SIG-M5 (cell line): ENCODE results near the gene NGDN.
"Not testable (repeated sequence)": the region's sequence is repeated elsewhere in the genome, so short reads cannot be mapped to it uniquely, and the experiment has no call there.

Experiments
- DNase-seq: peaks from one replicate; lab custom pipeline; 2025; lab: John Stamatoyannopoulos, UW

NGDN gene

GRCh38 chr14:23438101-23438971 is 31.2 kb upstream of the NGDN start:
- DNase-seq: no peak

DNA sequence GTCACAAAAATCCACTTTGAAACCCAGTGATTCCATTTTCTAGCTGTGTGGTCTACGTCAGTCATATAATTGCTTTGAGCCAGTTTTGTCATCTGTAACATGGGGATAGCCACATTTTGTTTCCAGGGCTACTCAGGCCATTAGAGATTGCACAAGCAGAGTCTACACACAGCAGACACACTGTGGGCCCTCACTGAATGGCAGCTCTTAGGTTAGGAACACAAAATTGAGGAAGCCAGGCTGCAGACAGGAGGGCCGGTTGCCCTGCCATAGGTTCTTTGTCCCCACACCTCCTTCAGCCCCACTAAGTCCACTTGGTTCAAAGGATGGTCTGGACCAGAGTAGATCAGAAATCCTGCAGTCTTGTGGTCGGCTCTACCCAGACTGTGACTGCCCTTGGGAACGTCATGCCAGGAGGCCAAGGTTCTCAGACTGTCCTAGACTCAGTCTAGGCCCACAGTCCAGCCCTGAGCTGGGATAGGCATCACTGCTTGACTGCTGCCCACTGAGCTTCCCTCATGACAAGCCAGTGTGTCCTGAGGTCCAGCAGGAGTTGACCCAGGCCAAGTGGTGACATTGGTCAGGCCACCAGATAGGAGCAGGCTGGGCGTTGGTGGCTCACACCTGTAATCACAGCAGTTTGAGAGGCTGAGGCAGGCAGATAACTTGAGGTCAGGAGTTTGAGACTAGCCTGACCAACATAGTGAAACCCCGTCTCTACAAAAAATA is 30.2 kb upstream of the NGDN start:
- DNase-seq: no peak

DNA sequence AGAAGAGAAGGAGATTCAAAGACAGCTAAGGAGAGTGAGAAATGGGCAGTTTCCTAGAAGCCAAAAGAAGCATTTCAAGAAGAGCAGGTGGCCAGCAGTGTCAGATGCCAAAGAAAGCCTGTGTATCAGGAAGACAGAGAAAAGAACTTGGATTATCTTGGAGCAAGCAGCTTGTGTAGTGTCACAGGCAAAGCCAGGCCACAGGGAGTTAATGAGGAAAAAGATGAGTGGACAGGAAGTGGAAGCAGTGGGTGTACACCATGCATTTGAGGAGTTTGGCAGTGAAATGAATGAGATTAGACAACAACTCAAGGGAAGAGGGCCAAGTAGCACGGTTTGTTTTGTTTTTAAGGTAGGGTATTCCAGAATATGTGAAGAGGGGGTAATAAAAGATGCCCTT is 28.4 kb upstream of the NGDN start:
- DNase-seq: no peak

DNA sequence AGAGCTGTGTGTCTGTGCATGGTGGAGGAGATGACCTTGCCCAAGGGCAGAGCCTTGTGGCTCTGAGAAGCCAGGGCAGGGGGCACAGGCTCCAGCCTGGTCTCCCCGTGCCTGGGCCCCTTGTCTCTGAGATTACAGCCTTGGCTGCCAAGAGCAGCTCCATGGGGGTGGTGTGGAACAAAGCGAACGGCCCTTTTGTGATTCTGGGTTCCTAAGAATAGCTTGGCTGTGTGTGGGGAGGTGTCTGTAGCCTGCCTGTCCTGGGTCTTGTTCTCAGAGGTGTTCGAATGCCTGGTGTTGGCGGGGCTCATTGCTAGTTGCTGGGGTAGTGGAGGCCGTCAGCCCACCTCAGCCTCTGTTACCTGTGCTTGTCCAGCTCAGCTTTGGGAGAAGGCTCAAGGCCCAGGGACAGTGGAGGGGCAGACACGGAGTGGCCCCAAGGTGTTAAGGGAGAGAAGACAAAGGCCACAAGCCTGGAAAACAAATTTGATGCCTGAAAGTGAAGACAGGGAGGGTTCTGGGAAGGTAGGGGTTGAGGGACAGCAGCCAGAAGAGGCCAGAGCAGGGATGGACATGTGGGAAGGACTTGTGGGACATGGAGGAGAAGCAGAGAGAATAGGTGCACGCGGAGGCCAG is 26.7 kb upstream of the NGDN start:
- no peak for DNase-seq

DNA sequence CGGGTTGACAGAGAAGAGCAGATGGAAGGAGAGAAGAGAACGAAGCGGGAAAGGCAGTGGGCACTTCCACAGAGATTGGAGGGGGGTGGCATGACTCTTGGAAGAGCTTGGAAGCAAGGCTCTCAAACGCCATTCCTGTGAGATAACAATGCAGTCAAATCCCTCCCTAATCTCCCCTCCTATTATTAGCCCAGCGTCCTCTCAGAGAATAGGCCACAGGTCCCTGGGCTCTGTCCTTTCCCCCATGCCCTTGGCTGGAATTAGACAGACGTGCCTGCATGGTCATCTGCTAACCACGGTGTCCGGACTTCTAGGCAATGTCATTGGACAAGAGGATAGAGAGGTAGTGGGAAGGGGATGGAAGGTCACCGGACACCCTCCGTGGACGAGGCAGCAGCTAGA is 26.1 kb upstream of the NGDN start:
- no peak for DNase-seq

- DNase-seq: no peak
These were observed 25.6 kb upstream of the NGDN start for GRCh38 chr14:23443881-23444280.

DNA sequence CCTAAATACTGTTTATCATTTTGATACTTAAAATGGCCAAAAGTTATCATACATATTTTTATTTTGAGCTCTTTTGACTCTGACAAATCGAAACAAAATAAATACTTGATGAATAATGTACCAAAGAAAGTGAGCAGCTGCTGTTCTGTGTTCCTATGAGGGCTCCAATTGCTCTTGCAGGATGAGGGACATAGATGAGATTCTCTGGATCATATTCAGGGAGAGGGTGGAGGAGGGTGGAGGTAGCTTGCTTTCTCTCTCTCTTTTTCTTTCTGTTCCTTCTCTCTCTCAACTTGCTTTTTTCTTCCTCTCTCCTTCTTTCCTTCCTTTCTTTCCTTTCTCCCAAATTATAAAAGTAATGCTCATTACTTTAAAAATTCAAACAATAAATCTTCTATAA is 25.2 kb upstream of the NGDN start:
- no peak for DNase-seq

DNA sequence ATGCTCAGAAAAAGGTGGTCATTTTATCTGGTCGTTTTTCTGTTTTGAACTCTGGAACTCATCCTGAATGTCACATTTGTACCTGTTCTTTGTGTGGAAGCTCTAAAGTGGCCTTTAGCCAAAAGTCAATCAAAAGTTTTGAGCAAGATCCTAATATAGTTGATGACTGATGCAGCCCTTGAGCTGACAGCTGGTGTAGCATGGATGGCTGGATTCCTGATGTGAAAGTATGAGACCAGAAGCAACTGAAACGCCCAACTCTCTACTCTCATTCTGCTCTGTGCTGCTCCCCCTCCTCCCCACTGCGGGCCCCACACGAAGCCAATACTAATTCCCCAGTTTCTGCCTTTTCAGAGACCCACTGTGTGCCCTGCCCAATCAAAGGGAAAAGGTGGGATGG is 23.7 kb upstream of the NGDN start:
- no peak for DNase-seq

- no peak for DNase-seq
These were observed 23.1 kb upstream of the NGDN start for GRCh38 chr14:23446291-23446851.

DNA sequence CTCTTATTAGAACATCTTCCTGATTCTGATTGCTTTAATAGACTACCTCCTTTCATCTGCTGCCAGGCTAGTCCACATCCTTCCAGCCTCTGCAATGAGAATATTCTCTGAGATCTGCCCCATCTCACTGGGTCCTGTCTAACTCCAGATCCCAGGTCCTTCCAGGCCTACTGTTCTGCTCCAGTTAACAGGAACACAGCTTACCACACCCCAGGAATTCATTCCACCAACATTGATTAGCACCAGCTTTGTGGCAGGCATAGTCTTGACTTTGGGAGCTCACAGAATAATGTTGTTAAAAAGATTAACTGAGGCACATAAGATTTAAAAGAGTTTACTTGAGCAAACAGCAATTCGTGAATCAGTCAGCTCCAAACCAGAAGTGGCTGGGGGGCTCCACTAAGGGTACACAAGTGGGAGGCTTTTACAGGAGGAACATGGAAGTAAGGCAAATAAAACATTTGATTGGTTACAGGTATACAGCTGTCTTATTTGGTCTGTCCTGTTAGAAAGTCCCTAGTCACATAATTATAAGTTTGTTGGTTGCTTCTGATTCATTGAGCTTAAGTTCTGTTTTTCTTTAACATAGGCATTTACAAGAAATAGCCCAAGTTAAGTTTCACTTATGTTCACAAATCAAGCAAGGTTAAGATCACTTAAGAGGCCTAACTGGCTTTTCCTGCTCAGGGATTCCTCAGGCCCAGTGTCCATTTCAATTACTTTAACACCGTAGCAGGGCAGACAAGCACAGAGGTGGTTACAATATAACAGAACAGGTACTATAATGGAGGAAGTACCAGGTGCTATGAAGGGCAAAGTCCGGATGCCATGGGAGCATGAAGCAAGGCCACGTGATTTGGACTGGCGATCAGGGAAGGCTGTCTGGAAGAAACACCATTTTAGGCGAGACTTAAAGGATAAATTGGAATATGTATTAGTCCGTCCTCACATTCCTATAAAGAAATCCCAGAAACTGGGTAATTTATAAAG is 21.8 kb upstream of the NGDN start:
- DNase-seq: no peak

GRCh38 chr14:23449314-23449713 is 20.2 kb upstream of the NGDN start:
- DNase-seq: no peak

DNA sequence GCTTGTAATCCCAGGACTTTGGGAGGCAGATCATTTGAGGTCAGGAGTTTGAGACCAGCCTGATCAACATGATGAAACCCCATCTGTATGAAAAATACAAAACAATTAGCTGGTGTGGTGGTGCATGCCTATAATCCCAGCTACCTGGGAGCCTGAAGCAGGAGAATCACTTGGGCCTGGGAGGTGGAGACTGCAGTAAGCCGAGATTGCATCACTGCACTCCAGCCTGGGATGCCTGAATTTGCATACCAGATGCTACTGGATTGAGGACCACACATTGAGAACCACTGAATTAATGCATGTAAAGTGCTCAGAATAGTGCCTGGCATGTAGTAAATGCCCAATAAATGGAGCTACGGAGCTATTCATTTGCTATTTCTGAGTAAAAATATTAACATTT is 19.1 kb upstream of the NGDN start:
- DNase-seq: no peak

DNA sequence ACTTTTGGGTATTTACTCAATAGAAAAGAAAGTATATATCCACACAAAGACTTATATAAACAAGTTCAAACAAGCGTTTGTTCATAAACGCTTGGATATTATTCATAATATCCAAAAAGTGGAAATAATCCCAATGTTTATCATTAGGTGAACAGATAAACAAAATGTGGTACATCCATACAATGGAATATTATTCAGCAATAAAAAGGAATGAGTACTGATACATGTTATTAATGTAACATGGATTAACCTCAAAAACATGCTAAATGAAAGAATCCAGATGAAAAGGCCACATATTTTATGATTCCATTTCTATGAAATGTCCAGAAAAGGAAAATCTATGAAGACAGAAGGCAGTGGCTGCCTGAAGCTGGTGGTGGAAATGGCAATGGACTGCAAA is 17.3 kb upstream of the NGDN start:
- no peak for DNase-seq

- no peak for DNase-seq
These were observed 15.1 kb upstream of the NGDN start for GRCh38 chr14:23454445-23454856.

DNA sequence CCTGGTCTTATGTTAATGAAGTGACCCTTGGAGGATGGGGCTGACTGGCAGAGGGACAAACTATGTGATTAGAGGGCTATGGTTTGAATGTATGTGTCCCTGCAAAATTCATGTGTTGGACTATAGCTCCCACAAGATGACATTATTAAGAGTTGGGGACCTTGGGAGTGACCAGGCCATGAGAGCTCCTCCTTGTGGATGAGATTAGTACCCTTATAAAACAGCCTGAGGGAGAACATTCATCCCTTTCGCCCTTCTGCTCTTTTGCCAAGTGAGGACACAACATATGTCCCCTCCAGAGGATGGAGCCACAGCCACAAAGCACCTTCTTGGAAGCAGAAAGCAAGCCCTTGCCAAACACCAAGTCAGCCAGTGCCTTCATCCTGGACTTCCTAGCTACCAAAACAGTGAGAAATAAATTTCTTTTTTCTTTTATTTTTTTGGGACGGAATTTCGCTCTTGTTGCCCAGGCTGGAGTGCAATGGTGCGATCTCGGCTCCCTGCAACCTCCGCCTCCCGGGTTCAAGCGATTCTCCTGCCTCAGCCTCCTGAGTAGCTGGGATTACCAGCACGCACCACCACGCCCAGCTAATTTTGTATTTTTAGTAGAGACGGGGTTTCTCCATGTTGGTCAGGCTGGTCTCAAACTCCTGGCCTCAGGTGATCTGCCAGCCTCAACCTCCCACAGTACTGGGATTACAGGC is 12.5 kb upstream of the NGDN start:
- not testable (repeated sequence) for DNase-seq

GRCh38 chr14:23457587-23458445 is 11.7 kb upstream of the NGDN start:
- no peak for DNase-seq

- no peak for DNase-seq
These were observed 8.5 kb upstream of the NGDN start for GRCh38 chr14:23460960-23461359.

- no peak for DNase-seq
These were observed 4.8 kb upstream of the NGDN start for GRCh38 chr14:23464700-23465099.

DNA sequence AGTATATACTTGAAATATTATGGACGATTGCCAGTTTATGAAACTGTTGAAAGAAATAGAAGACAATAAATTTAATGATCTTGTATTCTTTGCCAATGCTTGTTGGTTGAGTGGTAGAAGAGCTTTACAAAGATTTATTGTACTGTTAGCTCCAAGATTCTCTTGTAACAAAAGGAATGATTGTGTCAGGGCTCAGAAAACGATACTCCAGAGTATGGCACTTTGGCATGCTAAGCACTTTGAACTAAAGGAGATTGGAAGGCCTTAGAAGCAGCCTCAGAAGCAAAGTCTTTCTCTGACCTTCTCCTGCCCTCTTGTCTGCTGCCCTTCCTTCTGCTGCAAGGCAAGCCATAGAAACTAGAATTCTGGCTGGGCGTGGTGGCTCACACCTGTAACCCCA is 4.2 kb upstream of the NGDN start:
- DNase-seq: no peak

GRCh38 chr14:23468704-23469126 is 788 bp upstream of the NGDN start:
- DNase-seq: no peak
